GM23338 (cell line): Measurements from ENCODE around the gene ST8SIA1. TPM values are rescaled to one million over a fixed set of nuclear protein-coding genes. Genes with fewer than 3 reads are reported as not detected.

ENCODE experiments used
- ATAC-seq: fragments of 200-7000 bp; cut with Tn5 transposase; 3 replicates; pipeline ENCODE4 v1.9.1; 2020
- DNase-seq: peaks from one replicate; pipeline ENCODE4 v3.0.0-alpha.2; 2015; ENCODE audit warnings: low spot score
- H2AFZ ChIP-seq: fragments of 200-600 bp; sonication (generic); 2 replicates; pipeline ENCODE4 v1.8.0; 2016; ENCODE audit warnings: antibody characterized with exemption, mild to moderate bottlenecking, moderate library complexity
- H3F3A ChIP-seq: fragments of 200-600 bp; sonication (generic); replicated peaks from 2 replicates; pipeline ENCODE4 v1.8.0; 2017; ENCODE audit warnings: antibody characterized with exemption, mixed run types, low read depth
- H3K27ac ChIP-seq: fragments of 200-600 bp; sonication (generic); 2 replicates; pipeline ENCODE4 v1.6.1; 2016; ENCODE audit warnings: low read depth
- H3K27me3 ChIP-seq: fragments of 200-600 bp; sonication (generic); 2 replicates; pipeline ENCODE4 v1.8.0; 2016; ENCODE audit warnings: mild to moderate bottlenecking, mixed run types, moderate library complexity; ENCODE audit not compliant: insufficient read depth
- H3K36me3 ChIP-seq: fragments of 200-600 bp; sonication (generic); 2 replicates; pipeline ENCODE4 v1.8.0; 2016; ENCODE audit warnings: mild to moderate bottlenecking; ENCODE audit not compliant: insufficient read depth
- H3K4me1 ChIP-seq: fragments of 200-600 bp; sonication (generic); 2 replicates; pipeline ENCODE4 v1.8.0; 2016; ENCODE audit warnings: mild to moderate bottlenecking, moderate library complexity; ENCODE audit not compliant: insufficient read depth
- H3K4me2 ChIP-seq: fragments of 200-600 bp; sonication (generic); 2 replicates; pipeline ENCODE4 v1.7.1; 2017; ENCODE audit warnings: mixed run types
- H3K4me3 ChIP-seq: fragments of 200-600 bp; sonication (generic); 2 replicates; pipeline ENCODE4 v1.6.1; 2016; ENCODE audit warnings: mixed run types
- H3K79me2 ChIP-seq: fragments of 200-600 bp; sonication (generic); replicated peaks from 2 replicates; pipeline ENCODE4 v1.8.0; 2017; ENCODE audit warnings: mild to moderate bottlenecking; ENCODE audit not compliant: insufficient read depth
- H3K9me2 ChIP-seq: fragments of 200-600 bp; sonication (generic); 2 replicates; pipeline ENCODE4 v1.8.0; 2017; ENCODE audit not compliant: insufficient read depth
- H4K20me1 ChIP-seq: fragments of 200-600 bp; sonication (generic); replicated peaks from 2 replicates; pipeline ENCODE4 v1.8.0; 2017; ENCODE audit warnings: mild to moderate bottlenecking; ENCODE audit not compliant: insufficient read depth
- H3K27ac Mint-ChIP-seq: 2 replicates; pipeline ENCODE4 v1.8.0; 2020; ENCODE audit warnings: inconsistent platforms, mild to moderate bottlenecking, moderate library complexity, mixed read lengths
- H3K27me3 Mint-ChIP-seq: 3 replicates; pipeline ENCODE4 v1.8.0; 2022; ENCODE audit warnings: low read depth, mild to moderate bottlenecking, moderate library complexity, mixed read lengths, inconsistent platforms; ENCODE audit not compliant: insufficient read depth, poor library complexity
- H3K36me3 Mint-ChIP-seq: 3 replicates; pipeline ENCODE4 v1.8.0; 2021; ENCODE audit warnings: low read depth, mild to moderate bottlenecking, inconsistent platforms, moderate library complexity, mixed read lengths
- H3K4me1 Mint-ChIP-seq: 3 replicates; pipeline ENCODE4 v1.8.0; 2020; ENCODE audit warnings: mild to moderate bottlenecking, inconsistent platforms, mixed read lengths
- H3K4me3 Mint-ChIP-seq: 3 replicates; pipeline ENCODE4 v1.8.0; 2021; ENCODE audit warnings: moderate library complexity, mild to moderate bottlenecking, inconsistent platforms, mixed read lengths
- H3K9me3 Mint-ChIP-seq: 3 replicates; pipeline ENCODE4 v1.8.0; 2020; ENCODE audit warnings: moderate library complexity, mild to moderate bottlenecking, inconsistent platforms, mixed read lengths
- CREB1 ChIP-seq: fragments of 250-450 bp; sonication (Bioruptor Pico); IDR thresholded peaks from 2 replicates; pipeline ENCODE4 v1.5.0; 2020; ENCODE audit warnings: low read depth, mild to moderate bottlenecking, moderate library complexity
- CTCF ChIP-seq, 2 experiments: fragments of 200-600 bp in 1 of 2; sonication (generic) in 1 of 2; conservative IDR thresholded peaks; 2 replicates each; pipeline versions ENCODE4 v1.5.1 to v1.6.1; 2016 to 2017; ENCODE audit warnings: antibody characterized with exemption in 2 of 2, low read depth in 2 of 2, mild to moderate bottlenecking in 2 of 2, moderate library complexity in 1 of 2
- EZH2 ChIP-seq: fragments of 200-600 bp; sonication (generic); IDR thresholded peaks from one replicate; pipeline ENCODE4 v1.8.0; 2017; ENCODE audit warnings: antibody characterized with exemption, mild to moderate bottlenecking, low read depth; ENCODE audit not compliant: unreplicated experiment
- EZH2phosphoT487 ChIP-seq: fragments of 200-600 bp; sonication (generic); IDR thresholded peaks from one replicate; pipeline ENCODE4 v1.8.1; 2018; ENCODE audit warnings: antibody characterized with exemption; ENCODE audit not compliant: unreplicated experiment
- JUNB ChIP-seq: IDR thresholded peaks from one replicate; pipeline ENCODE4 v1.6.1; 2016; ENCODE audit warnings: antibody characterized with exemption; ENCODE audit not compliant: unreplicated experiment
- NANOG ChIP-seq: IDR thresholded peaks from 2 replicates; pipeline ENCODE4 v1.6.1; 2016; ENCODE audit warnings: antibody characterized with exemption, borderline replicate concordance
- POLR2AphosphoS5 ChIP-seq: IDR thresholded peaks from 2 replicates; pipeline ENCODE4 v1.6.1; 2016; ENCODE audit warnings: antibody characterized with exemption, low read depth
- STAT1 ChIP-seq: IDR thresholded peaks from one replicate; pipeline ENCODE4 v1.6.1; 2016; ENCODE audit warnings: antibody characterized with exemption; ENCODE audit not compliant: unreplicated experiment
- ZNF114 ChIP-seq: fragments of 250-450 bp; sonication (Bioruptor Pico); IDR thresholded peaks from 2 replicates; pipeline ENCODE4 v1.5.0; 2020; ENCODE audit warnings: mild to moderate bottlenecking, moderate library complexity
- ZNF331 ChIP-seq: fragments of 250-450 bp; sonication (Bioruptor Pico); IDR thresholded peaks from 2 replicates; pipeline ENCODE4 v1.5.0; 2020; ENCODE audit warnings: low read depth, mild to moderate bottlenecking, moderate library complexity
- polyA plus RNA-seq: library from polyadenylated mRNA; unstranded; fragments of >200 nt; fragmentation: Nextera tagmentation; extraction: Ambion mirVana; gene quantifications from 2 replicates; pipeline ENCODE4 v1.2.1, GENCODE V29; 2016
- total RNA-seq: library from RNA; depleted of rRNA; stranded (reverse); fragments of >200 nt; shearing (Covaris generic); gene quantifications from 2 replicates; pipeline ENCODE4 v1.2.3, GENCODE V29; 2014
- TF ChIP-seq, protein P1 (sequence below): fragments of 250-450 bp; sonication (Bioruptor Pico); IDR thresholded peaks from 2 replicates; pipeline ENCODE4 v1.5.0; 2020; ENCODE audit warnings: mild to moderate bottlenecking, moderate library complexity
- TF ChIP-seq, protein P2 (sequence below): IDR thresholded peaks from 2 replicates; pipeline ENCODE4 v1.6.1; 2016; ENCODE audit warnings: antibody characterized with exemption
- TF ChIP-seq, protein P3 (sequence below): IDR thresholded peaks from one replicate; pipeline ENCODE4 v1.6.1; 2018; ENCODE audit warnings: antibody characterized with exemption; ENCODE audit not compliant: unreplicated experiment

The ST8SIA1 gene
- total and polyA plus RNA-seq, 2 experiments from 2014 or later, result 2.5 to 5.1 TPM

DNA sequence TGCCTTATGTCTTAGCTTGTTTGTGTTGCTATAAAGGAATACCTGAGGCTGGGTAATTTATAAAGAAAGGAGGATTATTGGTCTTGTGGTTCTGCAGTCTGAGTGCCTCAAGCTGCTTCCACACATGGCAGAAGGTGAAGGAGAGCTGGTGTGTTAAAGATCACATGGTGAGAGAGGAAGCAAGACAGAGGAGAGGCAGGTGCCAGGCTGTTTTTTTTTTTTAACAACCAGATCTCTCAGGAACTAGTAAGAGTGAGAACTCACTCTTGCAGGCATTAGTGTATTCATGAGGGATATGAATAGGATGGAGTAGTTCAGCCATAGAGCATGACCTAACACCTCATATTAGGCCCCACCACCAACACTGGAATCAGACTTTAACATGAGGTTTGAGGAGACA lies 165.1 kb downstream of the ST8SIA1 start:
- no peaks in the 10 kb centered on the region for H3F3A ChIP-seq
- Mint-ChIP-seq H3K27ac (no peak overlapping the region), H3K4me1 (no peaks in the 10 kb centered on the region), H3K27me3 (peaks cover 2% of the 10 kb centered on the region), H3K4me3 (no peak overlapping the region), H3K9me3 (no peaks in the 10 kb centered on the region; the same call in 2 of the 3 replicates), H3K36me3 (no peaks in the 10 kb centered on the region)
- H4K20me1 ChIP-seq, result no peaks in the 10 kb centered on the region
- no peaks in the 10 kb centered on the region for H3K9me2 ChIP-seq
- H3K27me3 ChIP-seq, result no peaks in the 10 kb centered on the region
- DNase-seq, result no peak
- H3K4me1 ChIP-seq, result no peaks in the 10 kb centered on the region
- no peaks in the 10 kb centered on the region for H3K79me2 ChIP-seq
- no peak overlapping the region for H3K4me2 ChIP-seq
- no peak overlapping the region for H2AFZ ChIP-seq
- TF ChIP-seq EZH2phosphoT487 (no peak), POLR2AphosphoS5 (no peak), CTCF (conservative IDR thresholded peaks at IDR 0.05; ENCODE audit: low read depth in 2 of 2) (no peak), STAT1 (no peak), ZNF114 (CRISPR knock-in tag) (no peak), CREB1 (CRISPR knock-in tag) (no peak), EZH2 (no peak), ZNF331 (CRISPR knock-in tag) (no peak), NANOG (no peak), JUNB (no peak)
- TF ChIP-seq, protein P1, sequence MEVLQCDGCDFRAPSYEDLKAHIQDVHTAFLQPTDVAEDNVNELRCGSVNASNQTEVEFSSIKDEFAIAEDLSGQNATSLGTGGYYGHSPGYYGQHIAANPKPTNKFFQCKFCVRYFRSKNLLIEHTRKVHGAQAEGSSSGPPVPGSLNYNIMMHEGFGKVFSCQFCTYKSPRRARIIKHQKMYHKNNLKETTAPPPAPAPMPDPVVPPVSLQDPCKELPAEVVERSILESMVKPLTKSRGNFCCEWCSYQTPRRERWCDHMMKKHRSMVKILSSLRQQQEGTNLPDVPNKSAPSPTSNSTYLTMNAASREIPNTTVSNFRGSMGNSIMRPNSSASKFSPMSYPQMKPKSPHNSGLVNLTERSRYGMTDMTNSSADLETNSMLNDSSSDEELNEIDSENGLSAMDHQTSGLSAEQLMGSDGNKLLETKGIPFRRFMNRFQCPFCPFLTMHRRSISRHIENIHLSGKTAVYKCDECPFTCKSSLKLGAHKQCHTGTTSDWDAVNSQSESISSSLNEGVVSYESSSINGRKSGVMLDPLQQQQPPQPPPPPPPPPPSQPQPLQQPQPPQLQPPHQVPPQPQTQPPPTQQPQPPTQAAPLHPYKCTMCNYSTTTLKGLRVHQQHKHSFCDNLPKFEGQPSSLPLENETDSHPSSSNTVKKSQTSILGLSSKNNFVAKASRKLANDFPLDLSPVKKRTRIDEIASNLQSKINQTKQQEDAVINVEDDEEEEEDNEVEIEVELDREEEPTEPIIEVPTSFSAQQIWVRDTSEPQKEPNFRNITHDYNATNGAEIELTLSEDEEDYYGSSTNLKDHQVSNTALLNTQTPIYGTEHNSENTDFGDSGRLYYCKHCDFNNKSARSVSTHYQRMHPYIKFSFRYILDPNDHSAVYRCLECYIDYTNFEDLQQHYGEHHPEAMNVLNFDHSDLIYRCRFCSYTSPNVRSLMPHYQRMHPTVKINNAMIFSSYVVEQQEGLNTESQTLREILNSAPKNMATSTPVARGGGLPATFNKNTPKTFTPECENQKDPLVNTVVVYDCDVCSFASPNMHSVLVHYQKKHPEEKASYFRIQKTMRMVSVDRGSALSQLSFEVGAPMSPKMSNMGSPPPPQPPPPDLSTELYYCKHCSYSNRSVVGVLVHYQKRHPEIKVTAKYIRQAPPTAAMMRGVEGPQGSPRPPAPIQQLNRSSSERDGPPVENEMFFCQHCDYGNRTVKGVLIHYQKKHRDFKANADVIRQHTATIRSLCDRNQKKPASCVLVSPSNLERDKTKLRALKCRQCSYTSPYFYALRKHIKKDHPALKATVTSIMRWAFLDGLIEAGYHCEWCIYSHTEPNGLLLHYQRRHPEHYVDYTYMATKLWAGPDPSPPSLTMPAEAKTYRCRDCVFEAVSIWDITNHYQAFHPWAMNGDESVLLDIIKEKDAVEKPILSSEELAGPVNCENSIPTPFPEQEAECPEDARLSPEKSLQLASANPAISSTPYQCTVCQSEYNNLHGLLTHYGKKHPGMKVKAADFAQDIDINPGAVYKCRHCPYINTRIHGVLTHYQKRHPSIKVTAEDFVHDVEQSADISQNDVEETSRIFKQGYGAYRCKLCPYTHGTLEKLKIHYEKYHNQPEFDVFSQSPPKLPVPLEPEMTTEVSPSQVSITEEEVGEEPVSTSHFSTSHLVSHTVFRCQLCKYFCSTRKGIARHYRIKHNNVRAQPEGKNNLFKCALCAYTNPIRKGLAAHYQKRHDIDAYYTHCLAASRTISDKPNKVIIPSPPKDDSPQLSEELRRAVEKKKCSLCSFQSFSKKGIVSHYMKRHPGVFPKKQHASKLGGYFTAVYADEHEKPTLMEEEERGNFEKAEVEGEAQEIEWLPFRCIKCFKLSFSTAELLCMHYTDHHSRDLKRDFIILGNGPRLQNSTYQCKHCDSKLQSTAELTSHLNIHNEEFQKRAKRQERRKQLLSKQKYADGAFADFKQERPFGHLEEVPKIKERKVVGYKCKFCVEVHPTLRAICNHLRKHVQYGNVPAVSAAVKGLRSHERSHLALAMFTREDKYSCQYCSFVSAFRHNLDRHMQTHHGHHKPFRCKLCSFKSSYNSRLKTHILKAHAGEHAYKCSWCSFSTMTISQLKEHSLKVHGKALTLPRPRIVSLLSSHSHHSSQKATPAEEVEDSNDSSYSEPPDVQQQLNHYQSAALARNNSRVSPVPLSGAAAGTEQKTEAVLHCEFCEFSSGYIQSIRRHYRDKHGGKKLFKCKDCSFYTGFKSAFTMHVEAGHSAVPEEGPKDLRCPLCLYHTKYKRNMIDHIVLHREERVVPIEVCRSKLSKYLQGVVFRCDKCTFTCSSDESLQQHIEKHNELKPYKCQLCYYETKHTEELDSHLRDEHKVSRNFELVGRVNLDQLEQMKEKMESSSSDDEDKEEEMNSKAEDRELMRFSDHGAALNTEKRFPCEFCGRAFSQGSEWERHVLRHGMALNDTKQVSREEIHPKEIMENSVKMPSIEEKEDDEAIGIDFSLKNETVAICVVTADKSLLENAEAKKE (CRISPR knock-in tag), result no peak
- TF ChIP-seq, protein P2, sequence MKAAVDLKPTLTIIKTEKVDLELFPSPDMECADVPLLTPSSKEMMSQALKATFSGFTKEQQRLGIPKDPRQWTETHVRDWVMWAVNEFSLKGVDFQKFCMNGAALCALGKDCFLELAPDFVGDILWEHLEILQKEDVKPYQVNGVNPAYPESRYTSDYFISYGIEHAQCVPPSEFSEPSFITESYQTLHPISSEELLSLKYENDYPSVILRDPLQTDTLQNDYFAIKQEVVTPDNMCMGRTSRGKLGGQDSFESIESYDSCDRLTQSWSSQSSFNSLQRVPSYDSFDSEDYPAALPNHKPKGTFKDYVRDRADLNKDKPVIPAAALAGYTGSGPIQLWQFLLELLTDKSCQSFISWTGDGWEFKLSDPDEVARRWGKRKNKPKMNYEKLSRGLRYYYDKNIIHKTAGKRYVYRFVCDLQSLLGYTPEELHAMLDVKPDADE, result no peak
- TF ChIP-seq, protein P3, sequence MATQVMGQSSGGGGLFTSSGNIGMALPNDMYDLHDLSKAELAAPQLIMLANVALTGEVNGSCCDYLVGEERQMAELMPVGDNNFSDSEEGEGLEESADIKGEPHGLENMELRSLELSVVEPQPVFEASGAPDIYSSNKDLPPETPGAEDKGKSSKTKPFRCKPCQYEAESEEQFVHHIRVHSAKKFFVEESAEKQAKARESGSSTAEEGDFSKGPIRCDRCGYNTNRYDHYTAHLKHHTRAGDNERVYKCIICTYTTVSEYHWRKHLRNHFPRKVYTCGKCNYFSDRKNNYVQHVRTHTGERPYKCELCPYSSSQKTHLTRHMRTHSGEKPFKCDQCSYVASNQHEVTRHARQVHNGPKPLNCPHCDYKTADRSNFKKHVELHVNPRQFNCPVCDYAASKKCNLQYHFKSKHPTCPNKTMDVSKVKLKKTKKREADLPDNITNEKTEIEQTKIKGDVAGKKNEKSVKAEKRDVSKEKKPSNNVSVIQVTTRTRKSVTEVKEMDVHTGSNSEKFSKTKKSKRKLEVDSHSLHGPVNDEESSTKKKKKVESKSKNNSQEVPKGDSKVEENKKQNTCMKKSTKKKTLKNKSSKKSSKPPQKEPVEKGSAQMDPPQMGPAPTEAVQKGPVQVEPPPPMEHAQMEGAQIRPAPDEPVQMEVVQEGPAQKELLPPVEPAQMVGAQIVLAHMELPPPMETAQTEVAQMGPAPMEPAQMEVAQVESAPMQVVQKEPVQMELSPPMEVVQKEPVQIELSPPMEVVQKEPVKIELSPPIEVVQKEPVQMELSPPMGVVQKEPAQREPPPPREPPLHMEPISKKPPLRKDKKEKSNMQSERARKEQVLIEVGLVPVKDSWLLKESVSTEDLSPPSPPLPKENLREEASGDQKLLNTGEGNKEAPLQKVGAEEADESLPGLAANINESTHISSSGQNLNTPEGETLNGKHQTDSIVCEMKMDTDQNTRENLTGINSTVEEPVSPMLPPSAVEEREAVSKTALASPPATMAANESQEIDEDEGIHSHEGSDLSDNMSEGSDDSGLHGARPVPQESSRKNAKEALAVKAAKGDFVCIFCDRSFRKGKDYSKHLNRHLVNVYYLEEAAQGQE, result no peak
- no peak overlapping the region for H3K27ac ChIP-seq
- H3K4me3 ChIP-seq, result no peak overlapping the region
- no peaks in the 10 kb centered on the region for H3K36me3 ChIP-seq
- no peak for ATAC-seq
